Measurements from ENCODE around the gene UBR3.

Gene UBR3

GRCh38 chr2:170009209-170009608 lies 182.0 kb downstream of the UBR3 start:
- no peak for DNase-seq

GRCh38 chr2:170012773-170013172 lies 185.5 kb downstream of the UBR3 start:
- no peak for DNase-seq

- DNase-seq, result no peak
Measured at GRCh38 chr2:170013802-170014551, 186.7 kb downstream of the UBR3 start.

- no peak for DNase-seq
Measured at GRCh38 chr2:170014769-170015168, 187.5 kb downstream of the UBR3 start.

GRCh38 chr2:170017860-170018532 lies 190.7 kb downstream of the UBR3 start:
- no peak for DNase-seq

- DNase-seq, result no peak
Measured at GRCh38 chr2:170019060-170019805, 192.0 kb downstream of the UBR3 start.

- DNase-seq, result no peak
Measured at GRCh38 chr2:170020777-170021176, 193.5 kb downstream of the UBR3 start.

- DNase-seq, result no peak
Measured at GRCh38 chr2:170022692-170023091, 195.4 kb downstream of the UBR3 start.

GRCh38 chr2:170024721-170025120 lies 197.5 kb downstream of the UBR3 start:
- DNase-seq, result no peak

GRCh38 chr2:170025223-170025622 lies 198.0 kb downstream of the UBR3 start:
- no peak for DNase-seq

- no peak for DNase-seq
Measured at GRCh38 chr2:170026361-170026760, 199.1 kb downstream of the UBR3 start.

- DNase-seq, result no peak
Measured at GRCh38 chr2:170029551-170029950, 202.3 kb downstream of the UBR3 start.

GRCh38 chr2:170030040-170030439 lies 202.8 kb downstream of the UBR3 start:
- DNase-seq, result no peak

GRCh38 chr2:170031288-170031687 lies 204.0 kb downstream of the UBR3 start:
- no peak for DNase-seq

- no peak for DNase-seq
Measured at GRCh38 chr2:170034596-170034995, 207.3 kb downstream of the UBR3 start.

GRCh38 chr2:170038734-170039133 lies 211.5 kb downstream of the UBR3 start:
- DNase-seq, result no peak

GRCh38 chr2:170039401-170040172 lies 212.3 kb downstream of the UBR3 start:
- DNase-seq, result no peak

- no peak for DNase-seq
Measured at GRCh38 chr2:170044751-170045478, 217.7 kb downstream of the UBR3 start.

GRCh38 chr2:170047331-170048065 lies 220.2 kb downstream of the UBR3 start:
- no peak for DNase-seq

- no peak for DNase-seq
Measured at GRCh38 chr2:170052151-170052550, 224.9 kb downstream of the UBR3 start.

- DNase-seq, result no peak
Measured at GRCh38 chr2:170054997-170055396, 227.7 kb downstream of the UBR3 start.

GRCh38 chr2:170056900-170057299 lies 229.6 kb downstream of the UBR3 start:
- DNase-seq, result no peak

All from activated CD4-positive, alpha-beta T cell treated with anti-CD3 and anti-CD28 coated beads, Interleukin-2, amount 50 U/mL, for 1 hour (primary cell).